IPS-20b (cell line): ENCODE results near the gene MOAP1.

Experiments
- H3K27ac ChIP-seq: one replicate; pipeline ENCODE4 v1.5.1; 2013; ENCODE audit warnings: low read length
- H3K27me3 ChIP-seq: 2 replicates; pipeline ENCODE4 v1.6.1; 2013; ENCODE audit warnings: mild to moderate bottlenecking, low read length, inconsistent platforms; ENCODE audit not compliant: insufficient read depth
- H3K36me3 ChIP-seq: 2 replicates; pipeline ENCODE4 v1.6.1; 2013; ENCODE audit warnings: low read depth, mild to moderate bottlenecking, inconsistent platforms, low read length, moderate library complexity; ENCODE audit not compliant: insufficient read depth
- H3K4me1 ChIP-seq: 2 replicates; pipeline ENCODE4 v1.6.1; 2013; ENCODE audit warnings: mild to moderate bottlenecking, control low read depth, inconsistent platforms, low read length, moderate library complexity; ENCODE audit not compliant: insufficient read depth
- H3K4me3 ChIP-seq: 2 replicates; pipeline ENCODE4 v1.5.1; 2013; ENCODE audit warnings: mild to moderate bottlenecking, low read length, inconsistent platforms
- H3K9ac ChIP-seq: 2 replicates; pipeline ENCODE4 v1.6.1; 2013; ENCODE audit warnings: low read depth, mild to moderate bottlenecking, inconsistent platforms, low read length, moderate library complexity
- H3K9me3 ChIP-seq: 2 replicates; pipeline ENCODE4 v1.6.1; 2013; ENCODE audit warnings: mild to moderate bottlenecking, low read depth, low read length, inconsistent platforms; ENCODE audit not compliant: insufficient read depth

The MOAP1 gene

GRCh38 chr14:93135399-93135798 lies 49.3 kb downstream of the MOAP1 start:
- no peaks in the 10 kb centered on the region for H3K9me3 ChIP-seq
- H3K36me3 ChIP-seq: no peaks in the 10 kb centered on the region
- H3K4me3 ChIP-seq: no peak overlapping the region
- no peaks in the 10 kb centered on the region for H3K27me3 ChIP-seq
- H3K27ac ChIP-seq: no peak overlapping the region
- H3K9ac ChIP-seq: no peak overlapping the region
- no peaks in the 10 kb centered on the region for H3K4me1 ChIP-seq

- Histone ChIP-seq H3K4me1 (no peaks in the 10 kb centered on the region), H3K27ac (no peak overlapping the region), H3K9me3 (no peaks in the 10 kb centered on the region), H3K9ac (no peak overlapping the region), H3K4me3 (no peak overlapping the region), H3K27me3 (no peaks in the 10 kb centered on the region), H3K36me3 (no peaks in the 10 kb centered on the region)
These were observed 51.2 kb downstream of the MOAP1 start for GRCh38 chr14:93133464-93133863.

GRCh38 chr14:93132472-93133065 lies 52.1 kb downstream of the MOAP1 start:
- H3K27ac ChIP-seq: no peak overlapping the region
- no peaks in the 10 kb centered on the region for H3K36me3 ChIP-seq
- no peak overlapping the region for H3K9ac ChIP-seq
- H3K9me3 ChIP-seq: no peaks in the 10 kb centered on the region
- no peaks in the 10 kb centered on the region for H3K4me1 ChIP-seq
- no peak overlapping the region for H3K4me3 ChIP-seq
- no peaks in the 10 kb centered on the region for H3K27me3 ChIP-seq
